ENCODE results near the gene TEKT2. TPM values are rescaled to one million over a fixed set of nuclear protein-coding genes. Genes with fewer than 3 reads are reported as not detected.
A peak's percentile ranks its signal among the peaks of the same experiment; 100 is the strongest.

The TEKT2 gene
- total RNA-seq, 1 experiment from 2014 or later: not detected

- intact Hi-C loops (cut with micrococcal nuclease): no loop called here
- Histone ChIP-seq H3K9me3 (ENCODE audit: low read length) (no peaks in the 10 kb centered on the region), H3K4me3 (ENCODE audit: low read length) (no peak overlapping the region), H3K27me3 (ENCODE audit: low read length) (no peaks in the 10 kb centered on the region), H3K4me1 (ENCODE audit: insufficient read depth, low read length) (peaks cover 14% of the 10 kb centered on the region), H4K20me1 (ENCODE audit: low read length) (no peaks in the 10 kb centered on the region), H3K4me2 (ENCODE audit: low read length) (no peak overlapping the region), H3K9me2 (replicated peaks; ENCODE audit: low read length) (no peaks in the 10 kb centered on the region), H3K36me3 (ENCODE audit: low read depth, low read length) (no peaks in the 10 kb centered on the region), H2AFZ (ENCODE audit: low read length) (no peak overlapping the region), H3K27ac (ENCODE audit: low read length) (no peak overlapping the region), H3K9ac (ENCODE audit: low read length) (no peak overlapping the region), H3K79me2 (ENCODE audit: low read length) (no peaks in the 10 kb centered on the region), H3F3A (ENCODE audit: low read length, unreplicated experiment) (no peaks in the 10 kb centered on the region)
- CTCF ChIA-PET: no interaction called here
- DNase-seq (no peak), ATAC-seq (no peak)
- BruUV-seq (replicated peaks): no TSS peak
- POLR2A ChIA-PET (ENCODE audit: unreplicated experiment): no interaction called here
- TF ChIP-seq CTCF (conservative IDR thresholded peaks at IDR 0.05; ENCODE audit: low read depth, low read length) (no peak), EZH2phosphoT487 (IDR thresholded peaks at IDR 0.05; ENCODE audit: borderline replicate concordance, low read length) (no peak), EZH2 (IDR thresholded peaks at IDR 0.05; ENCODE audit: low read length, unreplicated experiment) (no peak)
These were observed 22.4 kb downstream of the TEKT2 start for GRCh38 chr1:36106269-36106668.

DNA sequence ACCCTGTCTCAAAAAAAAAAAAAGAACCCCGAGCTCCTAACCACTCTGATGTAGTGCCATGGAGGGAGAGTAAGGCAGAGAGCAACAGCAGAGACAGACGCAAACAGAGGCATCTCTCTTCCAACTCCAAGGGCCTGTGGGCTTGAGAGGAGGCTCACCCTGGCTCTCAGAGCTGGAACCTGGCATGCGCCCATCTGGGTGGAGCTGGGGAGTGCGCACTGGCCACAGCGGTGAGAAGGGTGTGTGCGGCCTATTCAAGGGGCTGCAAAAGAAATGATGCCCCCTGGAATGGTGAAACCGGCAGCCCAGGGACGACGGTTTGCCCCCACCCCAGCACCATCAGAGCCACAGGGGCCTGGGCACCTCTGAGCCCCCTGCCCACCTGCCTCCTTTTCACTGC is 23.5 kb downstream of the TEKT2 start:
- peaks cover 14% of the 10 kb centered on the region for H3K4me1 ChIP-seq (ENCODE audit: insufficient read depth, low read length)
- H3F3A ChIP-seq (ENCODE audit: low read length, unreplicated experiment): no peaks in the 10 kb centered on the region
- CTCF ChIA-PET: interaction anchor here (0.7 kb wide), 1 partner anchor 26 kb away, joined by 11 read pairs; no protein-coding TSS in a partner anchor
- DNase-seq: no peak
- H3K9me3 ChIP-seq (ENCODE audit: low read length): no peaks in the 10 kb centered on the region
- BruUV-seq (replicated peaks): no TSS peak
- TF ChIP-seq EZH2phosphoT487 (IDR thresholded peaks at IDR 0.05; ENCODE audit: borderline replicate concordance, low read length) (no peak), EZH2 (IDR thresholded peaks at IDR 0.05; ENCODE audit: low read length, unreplicated experiment) (no peak), CTCF (conservative IDR thresholded peaks at IDR 0.05; ENCODE audit: low read depth, low read length) (no peak)
- H3K79me2 ChIP-seq (ENCODE audit: low read length): no peaks in the 10 kb centered on the region
- H4K20me1 ChIP-seq (ENCODE audit: low read length): no peaks in the 10 kb centered on the region
- no peak overlapping the region for H3K27ac ChIP-seq (ENCODE audit: low read length)
- H3K36me3 ChIP-seq (ENCODE audit: low read depth, low read length): no peaks in the 10 kb centered on the region
- intact Hi-C loops (cut with micrococcal nuclease): no loop called here
- no peak overlapping the region for H3K9ac ChIP-seq (ENCODE audit: low read length)
- POLR2A ChIA-PET (ENCODE audit: unreplicated experiment): no interaction called here
- no peak for ATAC-seq
- no peaks in the 10 kb centered on the region for H3K9me2 ChIP-seq (replicated peaks; ENCODE audit: low read length)
- no peak overlapping the region for H2AFZ ChIP-seq (ENCODE audit: low read length)
- H3K4me2 ChIP-seq (ENCODE audit: low read length): no peak overlapping the region
- no peak overlapping the region for H3K4me3 ChIP-seq (ENCODE audit: low read length)
- H3K27me3 ChIP-seq (ENCODE audit: low read length): no peaks in the 10 kb centered on the region

DNA sequence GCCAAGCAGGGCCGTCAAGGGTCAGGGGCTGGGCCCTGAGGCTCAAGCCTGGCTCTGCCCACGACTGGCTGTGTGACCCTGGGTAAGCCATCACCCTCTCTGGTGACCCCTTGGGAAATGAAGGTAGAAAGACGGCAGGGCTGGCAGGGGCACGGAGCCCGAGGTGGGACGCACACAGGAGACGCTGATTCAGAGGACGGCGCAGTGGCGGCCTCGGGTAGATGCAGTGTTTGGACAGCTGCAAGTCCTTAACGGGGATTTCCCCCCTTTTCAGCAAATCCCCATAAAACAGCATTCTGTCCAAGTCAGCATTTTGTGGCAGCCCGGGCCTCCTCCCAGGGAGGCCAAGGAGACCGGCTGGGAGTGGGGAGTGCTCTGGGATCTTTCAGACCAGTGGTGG is 24.4 kb downstream of the TEKT2 start:
- intact Hi-C loops (cut with micrococcal nuclease): no loop called here
- CTCF ChIA-PET: no interaction called here
- H3K79me2 ChIP-seq (ENCODE audit: low read length): no peaks in the 10 kb centered on the region
- peaks cover 14% of the 10 kb centered on the region for H3K4me1 ChIP-seq (ENCODE audit: insufficient read depth, low read length)
- H4K20me1 ChIP-seq (ENCODE audit: low read length): no peaks in the 10 kb centered on the region
- no peak overlapping the region for H3K27ac ChIP-seq (ENCODE audit: low read length)
- TF ChIP-seq EZH2 (IDR thresholded peaks at IDR 0.05; ENCODE audit: low read length, unreplicated experiment) (no peak), EZH2phosphoT487 (IDR thresholded peaks at IDR 0.05; ENCODE audit: borderline replicate concordance, low read length) (no peak)
- H3K27me3 ChIP-seq (ENCODE audit: low read length): no peaks in the 10 kb centered on the region
- H3K4me3 ChIP-seq (ENCODE audit: low read length): no peak overlapping the region
- H3K9ac ChIP-seq (ENCODE audit: low read length): no peak overlapping the region
- H3F3A ChIP-seq (ENCODE audit: low read length, unreplicated experiment): no peaks in the 10 kb centered on the region
- peak overlapping the region; percentile 64 for H3K4me2 ChIP-seq (ENCODE audit: low read length)
- 0 out of 2 replicates have a peak overlapping the region, but pooled peaks have one; percentile 85 for H2AFZ ChIP-seq (ENCODE audit: low read length)
- no peaks in the 10 kb centered on the region for H3K9me3 ChIP-seq (ENCODE audit: low read length)
- no TSS peak for BruUV-seq (replicated peaks)
- DNase-seq: no peak
- POLR2A ChIA-PET (ENCODE audit: unreplicated experiment): no interaction called here
- no peaks in the 10 kb centered on the region for H3K9me2 ChIP-seq (replicated peaks; ENCODE audit: low read length)
- H3K36me3 ChIP-seq (ENCODE audit: low read depth, low read length): no peaks in the 10 kb centered on the region
- ATAC-seq: peak; percentile 8

Measured in PC-3 (cell line).